ENCODE results near the gene CISTR.

DNA sequence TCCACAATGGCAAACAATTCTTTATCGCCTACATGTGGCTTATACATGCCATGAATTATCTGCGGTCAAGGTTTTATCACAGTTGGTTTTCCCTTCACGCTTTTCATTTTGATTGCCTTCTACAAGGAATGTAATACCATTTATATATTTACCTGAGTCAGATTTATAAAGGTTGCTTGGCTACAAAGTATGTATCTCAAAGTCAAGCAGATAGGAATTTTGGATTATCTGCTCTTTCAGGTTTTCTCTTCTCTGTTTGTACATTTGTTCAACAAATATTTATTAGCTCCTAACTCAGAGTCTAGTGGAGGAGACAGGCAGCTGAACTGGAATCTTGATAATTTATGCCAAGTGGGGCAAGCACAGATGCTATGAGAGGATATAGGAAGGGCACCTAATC is 28.5 kb upstream of the CISTR start:
- no peak for TF ChIP-seq POLR2A (IDR thresholded peaks at IDR 0.05; ENCODE audit: extremely low read depth, insufficient read length)
- TF ChIP-seq, protein P1, sequence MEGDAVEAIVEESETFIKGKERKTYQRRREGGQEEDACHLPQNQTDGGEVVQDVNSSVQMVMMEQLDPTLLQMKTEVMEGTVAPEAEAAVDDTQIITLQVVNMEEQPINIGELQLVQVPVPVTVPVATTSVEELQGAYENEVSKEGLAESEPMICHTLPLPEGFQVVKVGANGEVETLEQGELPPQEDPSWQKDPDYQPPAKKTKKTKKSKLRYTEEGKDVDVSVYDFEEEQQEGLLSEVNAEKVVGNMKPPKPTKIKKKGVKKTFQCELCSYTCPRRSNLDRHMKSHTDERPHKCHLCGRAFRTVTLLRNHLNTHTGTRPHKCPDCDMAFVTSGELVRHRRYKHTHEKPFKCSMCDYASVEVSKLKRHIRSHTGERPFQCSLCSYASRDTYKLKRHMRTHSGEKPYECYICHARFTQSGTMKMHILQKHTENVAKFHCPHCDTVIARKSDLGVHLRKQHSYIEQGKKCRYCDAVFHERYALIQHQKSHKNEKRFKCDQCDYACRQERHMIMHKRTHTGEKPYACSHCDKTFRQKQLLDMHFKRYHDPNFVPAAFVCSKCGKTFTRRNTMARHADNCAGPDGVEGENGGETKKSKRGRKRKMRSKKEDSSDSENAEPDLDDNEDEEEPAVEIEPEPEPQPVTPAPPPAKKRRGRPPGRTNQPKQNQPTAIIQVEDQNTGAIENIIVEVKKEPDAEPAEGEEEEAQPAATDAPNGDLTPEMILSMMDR (IDR thresholded peaks at IDR 0.05; ENCODE audit: low read depth, low read length), result no peak
- no peak for TF ChIP-seq MYC (IDR thresholded peaks at IDR 0.05; ENCODE audit: low read depth, low read length)

Data from NB4 (cell line).